Prostate gland (tissue), 2 donors: ENCODE results near the gene TAS2R8. TPM values are rescaled to one million over a fixed set of nuclear protein-coding genes. Genes with fewer than 3 reads are reported as not detected.

ENCODE experiments used
- DNase-seq: peaks from one replicate; pipeline ENCODE4 v3.0.0-alpha.2; 2019; ENCODE audit warnings: low spot score
- H3K27ac ChIP-seq, 2 donors: fragments of 200-600 bp; sonication (generic); 2 replicates each; pipeline ENCODE4 v1.5.1; 2017 to 2019
- H3K27me3 ChIP-seq: fragments of 200-600 bp; sonication (generic); replicated peaks from 2 replicates; pipeline ENCODE4 v1.5.1; 2019; ENCODE audit not compliant: insufficient read depth
- H3K36me3 ChIP-seq, 2 donors: fragments of 200-600 bp; sonication (generic); 1 replicate in 1 of 2; 2 replicates in 1 of 2; pipeline versions ENCODE4 v1.5.1 to v1.8.1; 2017 to 2019
- H3K4me1 ChIP-seq: fragments of 200-600 bp; sonication (generic); replicated peaks from 2 replicates; pipeline ENCODE4 v1.5.1; 2019
- H3K4me3 ChIP-seq, 2 donors: fragments of 200-600 bp; sonication (generic); 2 replicates each; pipeline ENCODE4 v1.5.1; 2017 to 2019
- H3K9me3 ChIP-seq: fragments of 200-600 bp; sonication (generic); 2 replicates; pipeline ENCODE4 v1.5.1; 2017
- CTCF ChIP-seq, 4 experiments: fragments of 200-600 bp in 2 of 4; fragments of 450-650 bp in 2 of 4; sonication (generic) in 2 of 4; IDR thresholded peaks; 1 replicate in 3 of 4; 2 replicates in 1 of 4; pipeline ENCODE4 v1.5.1; 2016 to 2019; ENCODE audit warnings: antibody characterized with exemption in 4 of 4, mild to moderate bottlenecking in 2 of 4, moderate library complexity in 2 of 4
- POLR2A ChIP-seq: fragments of 450-650 bp; IDR thresholded peaks from one replicate; pipeline ENCODE4 v1.6.1; 2016; ENCODE audit warnings: antibody characterized with exemption, mild to moderate bottlenecking
- POLR2AphosphoS5 ChIP-seq: sonication (generic); formaldehyde crosslinking; IDR thresholded peaks from one replicate; pipeline ENCODE4 v1.6.1; 2017; ENCODE audit warnings: antibody characterized with exemption
- WGBS: methylation state at CpG from one replicate; pipeline ENCODE4 v1.1.5; 2018; 5-methylcytosine and 5-hydroxymethylcytosine counted together
- intact Hi-C: fragments of 100-400 bp; cut with DNase I; formaldehyde crosslinking; loops from one replicate; pipeline ENCODE4 v1.14.2; 2022
- small RNA-seq, 2 donors: library from RNA; depleted of rRNA; stranded (forward); fragments of <200 nt; gene quantifications; one replicate each; pipeline ENCODE3, GENCODE V24; 2016
- total RNA-seq, 2 donors: library from RNA; depleted of rRNA; stranded (reverse); fragments of >200 nt; gene quantifications; one replicate each; pipeline ENCODE4 v1.1.0, GENCODE V29; 2016

Gene TAS2R8
- total RNA-seq, 2 donors from 2014 or later, result not detected

- H3K4me3 ChIP-seq, result no peak overlapping the region
- no peaks in the 10 kb centered on the region for H3K4me1 ChIP-seq
- no peaks in the 10 kb centered on the region for H3K36me3 ChIP-seq
- no peaks in the 10 kb centered on the region for H3K27me3 ChIP-seq
- WGBS, result 30% methylated on average over 2 of the region's 2 CpGs
- H3K27ac ChIP-seq, result no peak overlapping the region
- no peak for TF ChIP-seq POLR2AphosphoS5
- no peak for TF ChIP-seq CTCF (IDR thresholded peaks at IDR 0.05)
- no peak for TF ChIP-seq POLR2A
- no peak for DNase-seq
- no peaks in the 10 kb centered on the region for H3K9me3 ChIP-seq
- intact Hi-C loops, result no loop called here
These were observed 47.4 kb downstream of the TAS2R8 start for GRCh38 chr12:10759657-10760056.

GRCh38 chr12:10756194-10756593 is 50.9 kb downstream of the TAS2R8 start:
- no peak for TF ChIP-seq CTCF (IDR thresholded peaks at IDR 0.05)
- TF ChIP-seq POLR2AphosphoS5, result no peak
- TF ChIP-seq POLR2A, result no peak
- intact Hi-C loops, result no loop called here
- DNase-seq, result no peak
- H3K27me3 ChIP-seq, result no peaks in the 10 kb centered on the region
- no peak overlapping the region for H3K27ac ChIP-seq
- H3K36me3 ChIP-seq, result no peaks in the 10 kb centered on the region
- no peaks in the 10 kb centered on the region for H3K4me1 ChIP-seq
- no peaks in the 10 kb centered on the region for H3K9me3 ChIP-seq
- no peak overlapping the region for H3K4me3 ChIP-seq
- WGBS, result 85% methylated on average over 4 of the region's 4 CpGs

Small RNAs within 50 kb of the gene (small RNA-seq; reads per million reads assigned to genes)
- 0 to 0.09 reads per million in 2 donors for gene PRR4

Other genes starting within 250 kb of the TAS2R8 start
- gene MAGOHB, start 193.7 kb downstream of the TAS2R8 start, total RNA-seq, result 10 to 100 TPM; 24.2 to 24.8 TPM
- 10 to 100 TPM in 1 of 2 donors, 1 to 10 TPM in 1; 9.5 to 39.7 TPM for gene STYK1, start 133.2 kb downstream of the TAS2R8 start, total RNA-seq
- gene YBX3, start 84.0 kb downstream of the TAS2R8 start, total RNA-seq, result 100 to 1,000 TPM; 197 to 358 TPM
- gene TAS2R7, start 4.7 kb downstream of the TAS2R8 start, total RNA-seq, result not detected
- gene TAS2R9, start 2.9 kb upstream of the TAS2R8 start, total RNA-seq, result not detected
- under 1 TPM in 1 of 2 donors, not detected in 1; 0.41 TPM for gene TAS2R10, start 19.1 kb upstream of the TAS2R8 start, total RNA-seq
- 10 to 100 TPM in 1 of 2 donors, 1 to 10 TPM in 1; 7.9 to 66.9 TPM for gene PRR4, start 42.2 kb upstream of the TAS2R8 start, total RNA-seq
- 10 to 100 TPM in 1 of 2 donors, 1 to 10 TPM in 1; 5.3 to 64.4 TPM for gene PRH1, start 77.0 kb upstream of the TAS2R8 start, total RNA-seq
- gene TAS2R13, start 102.3 kb upstream of the TAS2R8 start, total RNA-seq, result 1 to 10 TPM; 1.1 to 1.4 TPM
- gene PRH2, start 122.0 kb upstream of the TAS2R8 start, total RNA-seq, result 1 to 10 TPM in 1 of 2 donors, not detected in 1; 1.8 TPM
- 1 to 10 TPM; 2.1 to 3.7 TPM for gene TAS2R14, start 132.0 kb upstream of the TAS2R8 start, total RNA-seq
- gene TAS2R50, start 179.6 kb upstream of the TAS2R8 start, total RNA-seq, result 1 to 10 TPM in 1 of 2 donors, not detected in 1; 2.7 TPM
- 1 to 10 TPM; 1.2 to 3.6 TPM for gene TAS2R20, start 191.0 kb upstream of the TAS2R8 start, total RNA-seq
- gene TAS2R19, start 215.3 kb upstream of the TAS2R8 start, total RNA-seq, result 1 to 10 TPM; 1.2 to 6.1 TPM
- gene TAS2R31, start 224.1 kb upstream of the TAS2R8 start, total RNA-seq, result 1 to 10 TPM in 1 of 2 donors, under 1 TPM in 1; 0.59 to 5.1 TPM